Measurements from ENCODE around the gene OTUD5. TPM values are rescaled to one million over a fixed set of nuclear protein-coding genes. Genes with fewer than 3 reads are reported as not detected.

The OTUD5 gene
- total and polyA plus RNA-seq, 7 donors, result 22.4 to 41.4 (median 35.3) TPM

DNA sequence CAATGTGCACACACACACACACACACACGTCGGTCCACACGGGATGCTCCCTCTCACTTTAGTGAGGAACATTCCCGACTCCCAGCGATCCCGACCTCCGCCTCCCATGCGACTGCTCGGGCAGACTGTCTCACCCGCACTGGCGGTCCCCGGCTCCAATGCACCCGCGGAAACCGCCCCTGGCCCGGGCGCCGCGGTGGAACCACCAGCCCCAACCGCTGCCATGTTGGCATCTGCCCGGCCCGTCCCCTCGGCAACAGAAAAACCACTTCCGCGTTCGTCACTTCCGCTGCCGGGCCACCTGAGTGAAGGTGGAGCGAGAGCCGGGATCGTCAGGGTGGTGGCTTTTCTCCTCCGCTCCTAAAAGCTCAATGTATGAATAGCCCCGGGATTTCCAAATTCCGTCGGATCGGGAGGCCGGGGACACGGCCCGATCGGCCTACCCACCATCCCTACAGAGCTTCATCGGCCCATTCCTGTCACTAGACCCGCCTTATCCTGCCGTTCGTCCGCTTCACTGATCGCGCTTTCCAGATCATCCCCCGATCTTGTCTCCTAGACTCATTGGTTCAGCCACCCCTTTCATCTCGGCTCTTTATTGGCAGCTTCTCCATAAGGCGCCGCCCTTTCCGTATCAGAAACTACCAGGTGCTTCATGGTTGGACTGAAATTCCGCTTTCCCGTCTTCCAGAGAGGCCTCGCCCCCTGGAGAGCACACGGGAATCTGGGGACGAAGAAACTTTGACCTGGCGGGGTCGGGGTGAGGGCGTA, 45.8 kb downstream of the OTUD5 start, which contains the start of gene SLC35A2:
TSS of gene SLC35A2 (minus strand) at position 235 of the 771 bp plus-strand sequence. CDS start at position 225, 10 bp downstream.
- peak; percentile 88 for DNase-seq
- H3K27ac ChIP-seq, result peak within 1 kb of the TSS; percentile 62 to 81 (median 71)
- peak within 1 kb of the TSS; percentile 43 to 66 (median 62) for H3K4me3 ChIP-seq
- no peak for TF ChIP-seq EP300 (IDR thresholded peaks at IDR 0.05)
- TF ChIP-seq POLR2A (IDR thresholded peaks at IDR 0.05), result peak; percentile 32 to 53
- TF ChIP-seq, protein P1, sequence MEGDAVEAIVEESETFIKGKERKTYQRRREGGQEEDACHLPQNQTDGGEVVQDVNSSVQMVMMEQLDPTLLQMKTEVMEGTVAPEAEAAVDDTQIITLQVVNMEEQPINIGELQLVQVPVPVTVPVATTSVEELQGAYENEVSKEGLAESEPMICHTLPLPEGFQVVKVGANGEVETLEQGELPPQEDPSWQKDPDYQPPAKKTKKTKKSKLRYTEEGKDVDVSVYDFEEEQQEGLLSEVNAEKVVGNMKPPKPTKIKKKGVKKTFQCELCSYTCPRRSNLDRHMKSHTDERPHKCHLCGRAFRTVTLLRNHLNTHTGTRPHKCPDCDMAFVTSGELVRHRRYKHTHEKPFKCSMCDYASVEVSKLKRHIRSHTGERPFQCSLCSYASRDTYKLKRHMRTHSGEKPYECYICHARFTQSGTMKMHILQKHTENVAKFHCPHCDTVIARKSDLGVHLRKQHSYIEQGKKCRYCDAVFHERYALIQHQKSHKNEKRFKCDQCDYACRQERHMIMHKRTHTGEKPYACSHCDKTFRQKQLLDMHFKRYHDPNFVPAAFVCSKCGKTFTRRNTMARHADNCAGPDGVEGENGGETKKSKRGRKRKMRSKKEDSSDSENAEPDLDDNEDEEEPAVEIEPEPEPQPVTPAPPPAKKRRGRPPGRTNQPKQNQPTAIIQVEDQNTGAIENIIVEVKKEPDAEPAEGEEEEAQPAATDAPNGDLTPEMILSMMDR (IDR thresholded peaks at IDR 0.05), result no peak
- peak; percentile 77 to 87 (median 84) for TF ChIP-seq POLR2AphosphoS5 (IDR thresholded peaks at IDR 0.05)
- 0 to 1% methylated on average over 60 of the region's 60 CpGs for WGBS, 2 donors
- peaks cover 0 to 11% (median 5%) of the 10 kb centered on the region in 4 donors for H3K4me1 ChIP-seq
- H3K9me3 ChIP-seq, result no peaks in the 10 kb centered on the region
- intact Hi-C loops (cut with DNase I), result no loop called here
- peaks cover 0 to 3% (median 0%) of the 10 kb centered on the region in 4 donors for H3K36me3 ChIP-seq
- H3K27me3 ChIP-seq, result no peaks in the 10 kb centered on the region

DNA sequence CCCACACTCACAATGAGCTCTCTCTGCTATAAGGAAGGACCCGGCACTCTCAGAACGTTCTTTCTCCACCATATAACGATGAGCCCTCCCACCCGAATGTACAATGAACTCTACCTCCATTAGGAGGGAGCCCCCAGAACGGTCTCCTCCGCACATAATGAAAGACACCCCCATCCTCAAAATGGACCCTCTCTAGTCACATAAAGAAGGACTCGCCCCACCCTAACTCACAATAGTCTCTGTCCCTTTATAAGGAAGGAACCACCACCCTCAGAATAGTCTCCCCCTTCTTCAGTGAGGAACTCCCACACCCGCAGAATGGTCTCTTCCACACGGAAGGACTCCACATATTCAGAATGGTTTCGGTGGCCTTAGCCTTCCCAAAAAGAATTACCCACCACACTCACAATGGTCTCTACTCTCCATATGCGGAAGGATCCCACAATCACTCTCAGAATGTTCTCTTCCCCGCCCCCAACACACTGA, 46.4 kb downstream of the OTUD5 start:
- H3K27me3 ChIP-seq, result no peaks in the 10 kb centered on the region
- peak overlapping the region; percentile 62 to 81 (median 71) for H3K27ac ChIP-seq
- 1% methylated on average over 12 of the region's 12 CpGs for WGBS, 2 donors
- TF ChIP-seq POLR2A (IDR thresholded peaks at IDR 0.05), result no peak
- TF ChIP-seq POLR2AphosphoS5 (IDR thresholded peaks at IDR 0.05), result no peak
- no peak for TF ChIP-seq EP300 (IDR thresholded peaks at IDR 0.05)
- TF ChIP-seq, protein P1 (IDR thresholded peaks at IDR 0.05), result no peak
- peaks cover 0 to 11% (median 5%) of the 10 kb centered on the region in 4 donors for H3K4me1 ChIP-seq
- no peak for DNase-seq
- no peaks in the 10 kb centered on the region for H3K9me3 ChIP-seq
- H3K4me3 ChIP-seq, result peak overlapping the region; percentile 43 to 66 (median 62)
- intact Hi-C loops (cut with DNase I), result no loop called here
- peaks cover 0 to 9% (median 0%) of the 10 kb centered on the region in 4 donors for H3K36me3 ChIP-seq

DNA sequence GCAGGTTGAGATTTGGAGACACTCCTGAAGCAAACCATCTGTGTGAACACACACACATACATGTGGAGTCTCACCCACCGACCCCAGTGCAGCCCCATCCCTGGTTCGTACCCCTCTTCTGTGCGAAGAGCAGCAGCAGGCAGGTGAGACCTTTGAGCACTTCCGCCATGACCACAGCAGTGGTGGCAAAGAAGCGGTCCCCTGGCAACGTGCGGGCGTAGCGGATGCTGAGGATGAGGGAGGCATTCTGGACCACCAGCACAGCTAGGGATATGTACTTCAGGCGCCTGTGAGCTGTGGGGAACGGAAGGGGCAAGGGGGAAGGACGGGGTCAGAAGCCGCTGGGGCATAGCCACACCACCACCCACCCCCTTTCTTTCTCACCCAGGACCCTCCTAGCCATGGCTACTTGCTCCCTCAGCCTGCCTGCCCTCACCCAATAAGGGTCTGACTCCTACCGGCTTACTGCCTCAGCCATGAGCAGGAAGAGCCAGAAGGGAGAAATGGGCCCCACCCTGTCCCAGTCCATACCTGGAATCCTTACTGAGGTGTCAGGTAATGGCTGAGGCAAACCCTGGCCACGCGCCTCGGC, 47.6 kb downstream of the OTUD5 start:
- no peak for DNase-seq
- Histone ChIP-seq H3K9me3 (no peaks in the 10 kb centered on the region), H3K27me3 (no peaks in the 10 kb centered on the region), H3K27ac (no peak overlapping the region), H3K36me3 (peaks cover 0 to 17% (median 0%) of the 10 kb centered on the region in 4 donors), H3K4me1 (peaks cover 0 to 11% (median 5%) of the 10 kb centered on the region in 4 donors), H3K4me3 (no peak overlapping the region)
- TF ChIP-seq POLR2A (IDR thresholded peaks at IDR 0.05) (no peak), POLR2AphosphoS5 (IDR thresholded peaks at IDR 0.05) (no peak), EP300 (IDR thresholded peaks at IDR 0.05) (no peak)
- TF ChIP-seq, protein P1 (IDR thresholded peaks at IDR 0.05), result no peak
- WGBS, 2 donors, result 90 to 93% methylated on average over 17 of the region's 17 CpGs
- intact Hi-C loops (cut with DNase I), result no loop called here

DNA sequence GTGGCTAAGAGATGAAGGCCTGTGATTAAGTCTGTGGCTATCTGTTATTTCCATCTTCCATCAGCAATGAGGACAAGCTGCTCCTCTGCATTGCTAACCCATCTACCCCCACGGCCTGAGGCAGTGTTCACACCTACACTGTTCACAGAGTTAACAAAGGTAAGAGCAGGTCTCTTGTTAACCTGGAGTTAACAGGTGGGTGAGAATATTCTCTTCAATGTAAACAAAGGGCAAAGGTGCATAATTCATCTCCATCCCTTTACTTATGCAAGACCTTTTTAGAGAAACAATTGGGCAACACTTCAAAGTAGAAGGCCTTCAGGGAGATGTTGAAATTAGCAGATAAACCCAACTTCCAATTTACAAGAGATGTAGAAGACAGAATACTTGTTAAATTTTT, 48.8 kb downstream of the OTUD5 start:
- WGBS, 2 donors, result 83 to 85% methylated on average over 1 of the region's 1 CpG

More for the DNA sequence above, 48.8 kb downstream of the OTUD5 start:
- H3K9me3 ChIP-seq, result no peaks in the 10 kb centered on the region
- no peak for DNase-seq
- peaks cover 0 to 18% (median 0%) of the 10 kb centered on the region in 4 donors for H3K36me3 ChIP-seq
- H3K27ac ChIP-seq, result no peak overlapping the region
- H3K27me3 ChIP-seq, result no peaks in the 10 kb centered on the region
- TF ChIP-seq, protein P1 (IDR thresholded peaks at IDR 0.05), result no peak
- TF ChIP-seq EP300 (IDR thresholded peaks at IDR 0.05) (no peak), POLR2AphosphoS5 (IDR thresholded peaks at IDR 0.05) (no peak)
- no peak overlapping the region for H3K4me3 ChIP-seq
- peaks cover 0 to 11% (median 5%) of the 10 kb centered on the region in 4 donors for H3K4me1 ChIP-seq
- intact Hi-C loops (cut with DNase I), result no loop called here
